Fibroblast of the conjunctiva (primary cell): ENCODE measurements around the gene ZBTB9.

Source experiments
- DNase-seq: peaks from one replicate; pipeline ENCODE4 v3.0.0-alpha.2; 2010; ENCODE audit warnings: low read depth

Gene ZBTB9

GRCh38 chr6:33433544-33434191 lies 20.7 kb upstream of the ZBTB9 start:
- no peak for DNase-seq

GRCh38 chr6:33434961-33435360 lies 19.4 kb upstream of the ZBTB9 start:
- DNase-seq = no peak

GRCh38 chr6:33437666-33438065 lies 16.7 kb upstream of the ZBTB9 start:
- DNase-seq = no peak

GRCh38 chr6:33438978-33439594 lies 15.3 kb upstream of the ZBTB9 start:
- no peak for DNase-seq

- DNase-seq = no peak
Observed at GRCh38 chr6:33439956-33440648, 14.3 kb upstream of the ZBTB9 start.

- DNase-seq = no peak
Observed at GRCh38 chr6:33440649-33441309, 13.6 kb upstream of the ZBTB9 start.

GRCh38 chr6:33441457-33441856 lies 12.9 kb upstream of the ZBTB9 start:
- DNase-seq = no peak

- DNase-seq = no peak
Observed at GRCh38 chr6:33442283-33442682, 12.1 kb upstream of the ZBTB9 start.

- no peak for DNase-seq
Observed at GRCh38 chr6:33443025-33443424, 11.4 kb upstream of the ZBTB9 start.

- no peak for DNase-seq
Observed at GRCh38 chr6:33443619-33444504, 10.5 kb upstream of the ZBTB9 start.

- DNase-seq = no peak
Observed at GRCh38 chr6:33445119-33445603, 9.2 kb upstream of the ZBTB9 start.

- DNase-seq = no peak
Observed at GRCh38 chr6:33446356-33446755, 8.0 kb upstream of the ZBTB9 start.

GRCh38 chr6:33450434-33450833 lies 3.9 kb upstream of the ZBTB9 start:
- no peak for DNase-seq

GRCh38 chr6:33451606-33452005 lies 2.8 kb upstream of the ZBTB9 start:
- DNase-seq = no peak

GRCh38 chr6:33452496-33452895 lies 1.9 kb upstream of the ZBTB9 start:
- no peak for DNase-seq

- no peak for DNase-seq
Observed at GRCh38 chr6:33453393-33454008, 875 bp upstream of the ZBTB9 start.

- no peak for DNase-seq
Observed at GRCh38 chr6:33455051-33455450, 675 bp downstream of the ZBTB9 start.

GRCh38 chr6:33456156-33456555 lies 1.8 kb downstream of the ZBTB9 start:
- no peak for DNase-seq

GRCh38 chr6:33458676-33459075 lies 4.3 kb downstream of the ZBTB9 start:
- no peak for DNase-seq

- no peak for DNase-seq
Observed at GRCh38 chr6:33459226-33459625, 4.8 kb downstream of the ZBTB9 start.

- DNase-seq = no peak
Observed at GRCh38 chr6:33466075-33466735, 11.8 kb downstream of the ZBTB9 start.
